Epithelial cell of esophagus (primary cell): ENCODE data around the gene TPK1.

Experiments used
- DNase-seq: peaks from one replicate; pipeline ENCODE4 v3.0.0; 2010; ENCODE audit warnings: low read depth
- H3K4me3 ChIP-seq: 2 replicates; pipeline ENCODE4 v1.5.1; 2011; ENCODE audit warnings: mild to moderate bottlenecking, low read length, control low read depth
- CTCF ChIP-seq: IDR thresholded peaks from 2 replicates; pipeline ENCODE4 v1.5.1; 2011; ENCODE audit warnings: low read depth, mild to moderate bottlenecking, low read length, control low read depth, inconsistent platforms; ENCODE audit not compliant: insufficient read depth; ENCODE audit errors: missing control alignments

The TPK1 gene

GRCh38 chr7:144835652-144836544 is at the start of gene TPK1:
TPK1 (minus strand) TSS chr7:144836053; CDS start chr7:144835602, 451 bp downstream.
- peak within 1 kb of the TSS; percentile 70 for H3K4me3 ChIP-seq
- DNase-seq: peak; percentile 94
- TF ChIP-seq CTCF: no peak

GRCh38 chr7:144885478-144885877 is 49.6 kb upstream of the TPK1 start:
- no peak for DNase-seq
- no peak for TF ChIP-seq CTCF
- H3K4me3 ChIP-seq: no peak overlapping the region

GRCh38 chr7:144884896-144885295 is 49.0 kb upstream of the TPK1 start:
- H3K4me3 ChIP-seq: no peak overlapping the region
- no peak for DNase-seq
- TF ChIP-seq CTCF: no peak

- no peak for TF ChIP-seq CTCF
- DNase-seq: no peak
- H3K4me3 ChIP-seq: no peak overlapping the region
These were observed 37.5 kb upstream of the TPK1 start for GRCh38 chr7:144873316-144873845.

- no peak for DNase-seq
- TF ChIP-seq CTCF: no peak
- no peak overlapping the region for H3K4me3 ChIP-seq
These were observed 33.2 kb upstream of the TPK1 start for GRCh38 chr7:144869082-144869481.

GRCh38 chr7:144866189-144866588 is 30.3 kb upstream of the TPK1 start:
- no peak overlapping the region for H3K4me3 ChIP-seq
- DNase-seq: no peak
- no peak for TF ChIP-seq CTCF
